HL-60 (cell line): Measurements from ENCODE around the gene FH.

ENCODE experiments used
- DNase-seq, 2 experiments: peaks; one replicate each; pipeline ENCODE4 v3.0.0-alpha.2; 2010 to 2020; ENCODE audit warnings: low read depth in 1 of 2, low spot score in 1 of 2
- H3K27ac ChIP-seq: fragments of 250-450 bp; sonication (Bioruptor Pico); replicated peaks from 2 replicates; pipeline ENCODE4 v1.5.1; 2020; ENCODE audit warnings: mild to moderate bottlenecking, moderate library complexity
- H3K27me3 ChIP-seq: fragments of 250-450 bp; sonication (Bioruptor Pico); 2 replicates; pipeline ENCODE4 v1.5.1; 2021; ENCODE audit warnings: mild to moderate bottlenecking, moderate library complexity; ENCODE audit not compliant: insufficient read depth, poor library complexity, severe bottlenecking
- H3K4me3 ChIP-seq: replicated peaks from 2 replicates; pipeline ENCODE4 v1.5.1; 2011; ENCODE audit warnings: mild to moderate bottlenecking, control low read depth, low read length; ENCODE audit not compliant: insufficient read depth
- GABPA ChIP-seq: IDR thresholded peaks from 2 replicates; pipeline ENCODE4 v1.6.1; 2012; ENCODE audit warnings: low read depth
- POLR2AphosphoS5 ChIP-seq: IDR thresholded peaks from 2 replicates; pipeline ENCODE4 v1.6.1; 2012; ENCODE audit warnings: low read depth
- SPI1 ChIP-seq: IDR thresholded peaks from 2 replicates; pipeline ENCODE4 v1.6.1; 2012; ENCODE audit warnings: low read depth, mild to moderate bottlenecking, borderline replicate concordance
- TF ChIP-seq, protein P1 (sequence below): IDR thresholded peaks from one replicate; pipeline ENCODE4 v1.5.1; 2011; ENCODE audit warnings: low read length, control low read depth, inconsistent platforms; ENCODE audit not compliant: insufficient read depth
- TF ChIP-seq, protein P2 (sequence below): IDR thresholded peaks from 2 replicates; pipeline ENCODE4 v1.6.1; 2012; ENCODE audit warnings: low read depth; ENCODE audit not compliant: insufficient replicate concordance

The FH gene

GRCh38 chr1:241557551-241558193 lies 38.1 kb upstream of the FH start:
- Histone ChIP-seq H3K4me3 (no peak overlapping the region), H3K27ac (no peak overlapping the region), H3K27me3 (no peaks in the 10 kb centered on the region)
- TF ChIP-seq, protein P1, sequence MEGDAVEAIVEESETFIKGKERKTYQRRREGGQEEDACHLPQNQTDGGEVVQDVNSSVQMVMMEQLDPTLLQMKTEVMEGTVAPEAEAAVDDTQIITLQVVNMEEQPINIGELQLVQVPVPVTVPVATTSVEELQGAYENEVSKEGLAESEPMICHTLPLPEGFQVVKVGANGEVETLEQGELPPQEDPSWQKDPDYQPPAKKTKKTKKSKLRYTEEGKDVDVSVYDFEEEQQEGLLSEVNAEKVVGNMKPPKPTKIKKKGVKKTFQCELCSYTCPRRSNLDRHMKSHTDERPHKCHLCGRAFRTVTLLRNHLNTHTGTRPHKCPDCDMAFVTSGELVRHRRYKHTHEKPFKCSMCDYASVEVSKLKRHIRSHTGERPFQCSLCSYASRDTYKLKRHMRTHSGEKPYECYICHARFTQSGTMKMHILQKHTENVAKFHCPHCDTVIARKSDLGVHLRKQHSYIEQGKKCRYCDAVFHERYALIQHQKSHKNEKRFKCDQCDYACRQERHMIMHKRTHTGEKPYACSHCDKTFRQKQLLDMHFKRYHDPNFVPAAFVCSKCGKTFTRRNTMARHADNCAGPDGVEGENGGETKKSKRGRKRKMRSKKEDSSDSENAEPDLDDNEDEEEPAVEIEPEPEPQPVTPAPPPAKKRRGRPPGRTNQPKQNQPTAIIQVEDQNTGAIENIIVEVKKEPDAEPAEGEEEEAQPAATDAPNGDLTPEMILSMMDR: no peak
- TF ChIP-seq, protein P2, sequence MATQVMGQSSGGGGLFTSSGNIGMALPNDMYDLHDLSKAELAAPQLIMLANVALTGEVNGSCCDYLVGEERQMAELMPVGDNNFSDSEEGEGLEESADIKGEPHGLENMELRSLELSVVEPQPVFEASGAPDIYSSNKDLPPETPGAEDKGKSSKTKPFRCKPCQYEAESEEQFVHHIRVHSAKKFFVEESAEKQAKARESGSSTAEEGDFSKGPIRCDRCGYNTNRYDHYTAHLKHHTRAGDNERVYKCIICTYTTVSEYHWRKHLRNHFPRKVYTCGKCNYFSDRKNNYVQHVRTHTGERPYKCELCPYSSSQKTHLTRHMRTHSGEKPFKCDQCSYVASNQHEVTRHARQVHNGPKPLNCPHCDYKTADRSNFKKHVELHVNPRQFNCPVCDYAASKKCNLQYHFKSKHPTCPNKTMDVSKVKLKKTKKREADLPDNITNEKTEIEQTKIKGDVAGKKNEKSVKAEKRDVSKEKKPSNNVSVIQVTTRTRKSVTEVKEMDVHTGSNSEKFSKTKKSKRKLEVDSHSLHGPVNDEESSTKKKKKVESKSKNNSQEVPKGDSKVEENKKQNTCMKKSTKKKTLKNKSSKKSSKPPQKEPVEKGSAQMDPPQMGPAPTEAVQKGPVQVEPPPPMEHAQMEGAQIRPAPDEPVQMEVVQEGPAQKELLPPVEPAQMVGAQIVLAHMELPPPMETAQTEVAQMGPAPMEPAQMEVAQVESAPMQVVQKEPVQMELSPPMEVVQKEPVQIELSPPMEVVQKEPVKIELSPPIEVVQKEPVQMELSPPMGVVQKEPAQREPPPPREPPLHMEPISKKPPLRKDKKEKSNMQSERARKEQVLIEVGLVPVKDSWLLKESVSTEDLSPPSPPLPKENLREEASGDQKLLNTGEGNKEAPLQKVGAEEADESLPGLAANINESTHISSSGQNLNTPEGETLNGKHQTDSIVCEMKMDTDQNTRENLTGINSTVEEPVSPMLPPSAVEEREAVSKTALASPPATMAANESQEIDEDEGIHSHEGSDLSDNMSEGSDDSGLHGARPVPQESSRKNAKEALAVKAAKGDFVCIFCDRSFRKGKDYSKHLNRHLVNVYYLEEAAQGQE: no peak
- no peak for TF ChIP-seq SPI1
- TF ChIP-seq POLR2AphosphoS5: no peak
- TF ChIP-seq GABPA: no peak
- DNase-seq: no peak

DNA sequence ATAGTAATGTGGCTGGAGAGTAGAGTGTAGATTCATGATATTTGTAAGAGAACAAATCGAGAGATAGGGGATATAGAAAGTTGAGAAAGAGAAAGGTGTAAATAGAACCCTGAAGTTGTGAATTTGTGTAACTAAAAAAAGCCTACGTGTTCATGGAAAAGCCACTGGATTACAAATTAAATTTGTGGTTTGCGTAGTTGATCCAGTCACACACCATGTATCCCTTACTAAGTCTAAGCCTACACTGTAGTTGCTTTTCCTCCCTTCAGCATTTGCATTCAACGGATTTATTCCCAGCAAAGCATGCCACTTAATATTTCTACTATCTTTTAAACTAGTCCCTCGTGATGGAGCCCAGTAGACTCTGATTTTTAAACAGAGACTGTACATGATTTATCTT lies 37.5 kb upstream of the FH start:
- no peak for TF ChIP-seq POLR2AphosphoS5
- TF ChIP-seq, protein P2: no peak
- TF ChIP-seq, protein P1: no peak
- no peak for TF ChIP-seq GABPA
- TF ChIP-seq SPI1: no peak
- Histone ChIP-seq H3K27ac (no peak overlapping the region), H3K4me3 (no peak overlapping the region), H3K27me3 (no peaks in the 10 kb centered on the region)
- no peak for DNase-seq

DNA sequence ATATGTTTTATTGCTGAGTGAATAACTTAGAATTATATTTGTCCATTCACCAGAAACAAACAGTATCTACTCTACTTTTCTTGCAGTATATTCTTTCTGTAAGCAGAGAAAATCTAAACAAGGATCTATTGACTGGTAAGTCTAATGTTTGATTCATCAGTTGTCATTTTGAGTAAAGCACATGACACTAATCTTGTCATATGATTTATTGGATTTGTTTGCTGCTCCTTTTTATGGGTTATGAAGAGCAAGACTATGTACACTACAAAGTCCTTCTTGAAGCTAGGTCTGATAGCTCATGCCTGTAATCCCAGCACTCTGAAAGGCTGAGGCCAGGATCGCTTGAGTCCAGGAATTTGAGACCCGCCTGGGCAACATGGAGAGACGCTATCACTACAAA lies 36.0 kb upstream of the FH start:
- no peak for TF ChIP-seq POLR2AphosphoS5
- TF ChIP-seq, protein P2: no peak
- TF ChIP-seq GABPA: no peak
- no peak for TF ChIP-seq SPI1
- TF ChIP-seq, protein P1: no peak
- DNase-seq: no peak
- H3K27ac ChIP-seq: no peak overlapping the region

More for the DNA sequence above, 36.0 kb upstream of the FH start:
- Histone ChIP-seq H3K4me3 (no peak overlapping the region), H3K27me3 (no peaks in the 10 kb centered on the region)
